Peyer's patch (tissue), 4 donors: ENCODE measurements around the gene ILF3.

Experiments used
- POLR2A ChIP-seq, 2 donors: fragments of 450-650 bp; IDR thresholded peaks; one replicate each; pipeline ENCODE4 v1.5.1; 2017; ENCODE audit warnings: antibody characterized with exemption in 2 of 2, mild to moderate bottlenecking in 2 of 2, moderate library complexity in 2 of 2
- TF ChIP-seq, protein P1 (sequence below), 6 experiments: fragments of 450-650 bp in 4 of 6; fragments of 200-600 bp in 2 of 6; sonication (generic) in 1 of 6; IDR thresholded peaks; one replicate each; pipeline ENCODE4 v1.5.1; 2017 to 2019; ENCODE audit warnings: antibody characterized with exemption in 6 of 6, mild to moderate bottlenecking in 3 of 6, moderate library complexity in 1 of 6

DNA sequence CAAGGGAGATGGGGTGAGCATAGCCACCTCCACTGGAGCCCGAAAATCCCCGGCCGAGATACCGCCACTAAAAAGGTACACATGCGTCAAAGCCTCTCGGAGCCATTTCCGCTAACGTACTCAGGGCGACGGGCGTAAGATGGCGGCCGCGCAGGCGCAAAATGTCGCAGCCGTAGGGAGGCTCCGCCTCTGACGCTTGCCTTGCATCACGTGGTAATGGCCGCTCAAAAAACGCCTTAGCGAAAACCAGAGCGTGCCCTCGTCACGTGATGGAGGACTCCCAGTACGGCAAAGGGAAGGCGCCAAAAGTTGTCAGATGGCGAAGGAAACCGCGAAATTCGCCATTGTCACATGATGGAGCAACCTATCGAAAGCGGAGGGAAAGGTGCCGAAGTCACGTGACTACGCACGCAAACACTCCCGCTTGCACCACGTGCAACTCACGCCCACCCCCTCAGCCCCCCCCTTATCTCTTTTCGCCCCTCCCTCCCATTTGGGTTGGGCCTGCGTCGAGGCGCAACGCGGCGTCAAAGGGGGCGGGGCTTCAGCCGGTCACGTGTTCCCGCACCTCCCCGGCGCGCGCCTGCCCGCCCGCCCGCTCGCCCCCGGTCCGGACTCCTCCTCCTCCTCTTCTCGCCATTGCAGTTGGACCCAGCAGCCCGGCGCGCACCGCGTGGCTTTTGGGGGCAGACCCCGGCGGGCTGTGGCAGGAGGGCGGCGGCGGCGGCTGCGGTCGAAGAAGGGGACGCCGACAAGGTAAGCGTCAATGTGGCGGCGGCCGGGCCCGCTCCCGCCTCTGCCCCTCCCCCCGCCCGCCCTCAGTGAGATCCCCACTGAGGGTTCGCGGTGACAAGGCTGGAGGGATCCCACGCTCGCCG, at the start of gene ILF3:
- TF ChIP-seq, protein P1, sequence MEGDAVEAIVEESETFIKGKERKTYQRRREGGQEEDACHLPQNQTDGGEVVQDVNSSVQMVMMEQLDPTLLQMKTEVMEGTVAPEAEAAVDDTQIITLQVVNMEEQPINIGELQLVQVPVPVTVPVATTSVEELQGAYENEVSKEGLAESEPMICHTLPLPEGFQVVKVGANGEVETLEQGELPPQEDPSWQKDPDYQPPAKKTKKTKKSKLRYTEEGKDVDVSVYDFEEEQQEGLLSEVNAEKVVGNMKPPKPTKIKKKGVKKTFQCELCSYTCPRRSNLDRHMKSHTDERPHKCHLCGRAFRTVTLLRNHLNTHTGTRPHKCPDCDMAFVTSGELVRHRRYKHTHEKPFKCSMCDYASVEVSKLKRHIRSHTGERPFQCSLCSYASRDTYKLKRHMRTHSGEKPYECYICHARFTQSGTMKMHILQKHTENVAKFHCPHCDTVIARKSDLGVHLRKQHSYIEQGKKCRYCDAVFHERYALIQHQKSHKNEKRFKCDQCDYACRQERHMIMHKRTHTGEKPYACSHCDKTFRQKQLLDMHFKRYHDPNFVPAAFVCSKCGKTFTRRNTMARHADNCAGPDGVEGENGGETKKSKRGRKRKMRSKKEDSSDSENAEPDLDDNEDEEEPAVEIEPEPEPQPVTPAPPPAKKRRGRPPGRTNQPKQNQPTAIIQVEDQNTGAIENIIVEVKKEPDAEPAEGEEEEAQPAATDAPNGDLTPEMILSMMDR (IDR thresholded peaks at IDR 0.05): peak in 3 of 6 experiments; percentile 4 to 19 (median 10)
- peak; percentile 96 to 98 for TF ChIP-seq POLR2A (IDR thresholded peaks at IDR 0.05)
